Osteocyte (in vitro differentiated cells): ENCODE results near the gene DPH3. TPM values are rescaled to one million over a fixed set of nuclear protein-coding genes. Genes with fewer than 3 reads are reported as not detected.

Source experiments
- DNase-seq: peaks from one replicate; pipeline ENCODE4 v3.0.0; 2021; ENCODE audit warnings: mixed read lengths; ENCODE audit not compliant: unreplicated experiment; ENCODE audit errors: extremely low spot score
- H3K27ac Mint-ChIP-seq: one replicate; pipeline ENCODE4 v1.8.0; 2021; ENCODE audit warnings: mild to moderate bottlenecking, mixed read lengths; ENCODE audit not compliant: unreplicated experiment
- H3K27me3 Mint-ChIP-seq: one replicate; pipeline ENCODE4 v1.8.0; 2021; ENCODE audit warnings: mixed read lengths; ENCODE audit not compliant: unreplicated experiment
- H3K36me3 Mint-ChIP-seq: one replicate; pipeline ENCODE4 v1.8.0; 2021; ENCODE audit warnings: mixed read lengths; ENCODE audit not compliant: unreplicated experiment
- H3K4me1 Mint-ChIP-seq: one replicate; pipeline ENCODE4 v1.8.0; 2021; ENCODE audit warnings: mixed read lengths; ENCODE audit not compliant: unreplicated experiment
- H3K4me3 Mint-ChIP-seq: one replicate; pipeline ENCODE4 v1.8.0; 2021; ENCODE audit warnings: mild to moderate bottlenecking, moderate library complexity, mixed read lengths; ENCODE audit not compliant: unreplicated experiment
- H3K9me3 Mint-ChIP-seq: one replicate; pipeline ENCODE4 v1.8.0; 2021; ENCODE audit warnings: mixed read lengths; ENCODE audit not compliant: unreplicated experiment
- total RNA-seq: library from RNA; stranded (reverse); gene quantifications from 2 replicates; pipeline ENCODE4 v1.2.1, GENCODE V29; 2021
- TF ChIP-seq, protein P1 (sequence below): fragments of 200-600 bp; sonication (generic); IDR thresholded peaks from 2 replicates; pipeline ENCODE4 v1.5.0; 2021; ENCODE audit warnings: antibody characterized with exemption, mild to moderate bottlenecking, moderate library complexity

DPH3 gene
- total RNA-seq, 1 donor from 2014 or later, result 21.4 TPM

- peaks cover 9% of the 10 kb centered on the region for H3K36me3 Mint-ChIP-seq
- H3K27ac Mint-ChIP-seq, result no peak overlapping the region
- TF ChIP-seq, protein P1, sequence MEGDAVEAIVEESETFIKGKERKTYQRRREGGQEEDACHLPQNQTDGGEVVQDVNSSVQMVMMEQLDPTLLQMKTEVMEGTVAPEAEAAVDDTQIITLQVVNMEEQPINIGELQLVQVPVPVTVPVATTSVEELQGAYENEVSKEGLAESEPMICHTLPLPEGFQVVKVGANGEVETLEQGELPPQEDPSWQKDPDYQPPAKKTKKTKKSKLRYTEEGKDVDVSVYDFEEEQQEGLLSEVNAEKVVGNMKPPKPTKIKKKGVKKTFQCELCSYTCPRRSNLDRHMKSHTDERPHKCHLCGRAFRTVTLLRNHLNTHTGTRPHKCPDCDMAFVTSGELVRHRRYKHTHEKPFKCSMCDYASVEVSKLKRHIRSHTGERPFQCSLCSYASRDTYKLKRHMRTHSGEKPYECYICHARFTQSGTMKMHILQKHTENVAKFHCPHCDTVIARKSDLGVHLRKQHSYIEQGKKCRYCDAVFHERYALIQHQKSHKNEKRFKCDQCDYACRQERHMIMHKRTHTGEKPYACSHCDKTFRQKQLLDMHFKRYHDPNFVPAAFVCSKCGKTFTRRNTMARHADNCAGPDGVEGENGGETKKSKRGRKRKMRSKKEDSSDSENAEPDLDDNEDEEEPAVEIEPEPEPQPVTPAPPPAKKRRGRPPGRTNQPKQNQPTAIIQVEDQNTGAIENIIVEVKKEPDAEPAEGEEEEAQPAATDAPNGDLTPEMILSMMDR, result no peak
- DNase-seq, result no peak
- H3K4me1 Mint-ChIP-seq, result no peaks in the 10 kb centered on the region
- H3K27me3 Mint-ChIP-seq, result no peaks in the 10 kb centered on the region
- no peak overlapping the region for H3K4me3 Mint-ChIP-seq
- H3K9me3 Mint-ChIP-seq, result no peaks in the 10 kb centered on the region
These were observed 7.4 kb downstream of the DPH3 start for GRCh38 chr3:16257309-16257708.

DNA sequence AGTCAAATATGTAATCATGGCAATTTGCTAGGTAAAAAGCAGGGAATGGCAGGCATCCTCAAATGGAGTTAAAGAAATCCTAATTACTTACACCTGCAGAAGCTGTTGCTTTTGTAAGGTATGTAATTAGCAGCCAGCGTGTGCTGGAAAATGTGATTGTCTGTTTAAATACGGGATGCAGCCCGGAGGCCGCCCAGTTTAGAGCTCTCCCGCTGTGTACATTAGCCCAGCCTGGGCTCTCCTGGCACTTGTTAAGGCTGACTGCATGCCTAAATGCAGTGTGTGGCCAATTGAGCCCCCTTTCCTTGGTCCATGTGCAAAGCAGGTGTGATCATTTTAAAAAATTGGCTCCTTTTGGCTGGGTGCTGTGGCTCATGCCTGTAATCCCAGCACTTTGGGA, 9.0 kb downstream of the DPH3 start:
- H3K27ac Mint-ChIP-seq, result no peak overlapping the region
- H3K4me3 Mint-ChIP-seq, result no peak overlapping the region
- H3K36me3 Mint-ChIP-seq, result peaks cover 9% of the 10 kb centered on the region
- no peak for DNase-seq
- no peaks in the 10 kb centered on the region for H3K4me1 Mint-ChIP-seq
- no peaks in the 10 kb centered on the region for H3K9me3 Mint-ChIP-seq
- TF ChIP-seq, protein P1, result no peak
- H3K27me3 Mint-ChIP-seq, result no peaks in the 10 kb centered on the region

- Mint-ChIP-seq H3K4me1 (no peaks in the 10 kb centered on the region), H3K4me3 (no peak overlapping the region), H3K9me3 (no peaks in the 10 kb centered on the region), H3K36me3 (peaks cover 9% of the 10 kb centered on the region), H3K27ac (no peak overlapping the region), H3K27me3 (peaks cover 2% of the 10 kb centered on the region)
- TF ChIP-seq, protein P1, result no peak
- no peak for DNase-seq
These were observed 9.4 kb downstream of the DPH3 start for GRCh38 chr3:16255326-16255725.

- TF ChIP-seq, protein P1, result no peak
- Mint-ChIP-seq H3K4me3 (no peak overlapping the region), H3K4me1 (no peaks in the 10 kb centered on the region), H3K27ac (no peak overlapping the region), H3K9me3 (no peaks in the 10 kb centered on the region), H3K27me3 (peaks cover 2% of the 10 kb centered on the region), H3K36me3 (peaks cover 6% of the 10 kb centered on the region)
- no peak for DNase-seq
These were observed 9.8 kb downstream of the DPH3 start for GRCh38 chr3:16254916-16255315.

DNA sequence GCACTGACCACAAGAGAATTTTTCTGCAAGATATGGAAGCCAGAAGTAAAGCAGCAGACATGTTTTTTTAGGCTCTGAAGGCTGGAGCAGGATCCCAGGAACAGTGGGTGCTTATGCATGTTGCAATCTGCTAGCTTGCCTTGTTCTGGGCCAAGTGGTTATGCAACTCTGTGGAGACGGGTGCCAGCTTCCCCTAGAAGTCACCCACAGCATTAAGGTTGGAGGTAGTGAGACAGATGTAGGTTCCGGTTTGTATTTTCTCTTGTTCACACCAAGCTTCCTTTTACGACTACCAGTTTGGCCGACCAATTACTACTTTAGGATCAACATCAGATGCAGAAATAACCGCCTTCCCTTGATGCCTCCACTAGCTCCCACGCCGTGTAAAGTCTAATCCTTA, 11.1 kb downstream of the DPH3 start:
- Mint-ChIP-seq H3K4me1 (no peaks in the 10 kb centered on the region), H3K36me3 (no peaks in the 10 kb centered on the region), H3K27ac (no peak overlapping the region), H3K4me3 (no peak overlapping the region), H3K9me3 (no peaks in the 10 kb centered on the region), H3K27me3 (peaks cover 2% of the 10 kb centered on the region)
- TF ChIP-seq, protein P1, result no peak
- no peak for DNase-seq
